IMR-90 (cell line): ENCODE results near the gene GIT2. TPM values are rescaled to one million over a fixed set of nuclear protein-coding genes. Genes with fewer than 3 reads are reported as not detected.

Experiments used
- ATAC-seq: fragments of 200-7000 bp; cut with Tn5 transposase; 2 replicates; pipeline ENCODE4 v1.9.1; 2020; ENCODE audit warnings: low read depth, mild to moderate bottlenecking, moderate library complexity
- BruUV-seq: library from RNA; stranded (reverse); fragments of 400-500 nt; replicated peaks from 2 replicates; lab custom pipeline; 2021; lab: Mats Ljungman, UMichigan
- CTCF ChIA-PET: fragments of 300-600 bp; formaldehyde crosslinking; extraction: SDS; loops from one replicate; lab custom pipeline; 2021; ENCODE audit warnings: antibody characterized with exemption; lab: Yijun Ruan, JAX
- POLR2A ChIA-PET: fragments of 300-600 bp; sonication (Branson Sonifier 250); formaldehyde crosslinking; loops from one replicate; lab custom pipeline; 2022; ENCODE audit warnings: antibody characterized with exemption; ENCODE audit not compliant: unreplicated experiment; lab: Charles Lee
- DNase-seq: peaks from one replicate; pipeline ENCODE4 v3.0.0; 2013
- H2AFZ ChIP-seq: replicated peaks from 2 replicates; pipeline ENCODE3; 2013; ENCODE audit warnings: low read length, mild to moderate bottlenecking; ENCODE audit not compliant: poor library complexity
- H2AK5ac ChIP-seq: 2 replicates; pipeline ENCODE4 v1.6.1; 2013; ENCODE audit warnings: low read depth, low read length, inconsistent platforms
- H2AK9ac ChIP-seq: replicated peaks from 2 replicates; pipeline ENCODE3; 2013; ENCODE audit warnings: mild to moderate bottlenecking, low read depth, low read length, moderate library complexity; ENCODE audit not compliant: poor library complexity
- H2BK120ac ChIP-seq: 2 replicates; pipeline ENCODE4 v1.6.1; 2013; ENCODE audit warnings: low read depth, low read length, inconsistent platforms
- H2BK15ac ChIP-seq: 3 replicates; pipeline ENCODE4 v1.6.1; 2013; ENCODE audit warnings: low read depth, low read length, inconsistent platforms
- H2BK20ac ChIP-seq: 2 replicates; pipeline ENCODE4 v1.6.1; 2013; ENCODE audit warnings: low read depth, mild to moderate bottlenecking, inconsistent platforms, low read length, moderate library complexity
- H2BK5ac ChIP-seq: 2 replicates; pipeline ENCODE4 v1.6.1; 2013; ENCODE audit warnings: mild to moderate bottlenecking, low read depth, low read length, inconsistent platforms; ENCODE audit not compliant: poor library complexity, severe bottlenecking
- H3K14ac ChIP-seq: replicated peaks from 2 replicates; pipeline ENCODE4 v1.6.1; 2013; ENCODE audit warnings: low read depth, low read length, inconsistent platforms
- H3K18ac ChIP-seq: 2 replicates; pipeline ENCODE4 v1.6.1; 2013; ENCODE audit warnings: low read depth, low read length, control low read depth
- H3K23ac ChIP-seq: 2 replicates; pipeline ENCODE4 v1.6.1; 2013; ENCODE audit warnings: low read depth, low read length, inconsistent platforms
- H3K27ac ChIP-seq: 2 replicates; pipeline ENCODE4 v1.5.1; 2013; ENCODE audit warnings: mild to moderate bottlenecking, control low read depth, low read length; ENCODE audit not compliant: insufficient read depth
- H3K27me3 ChIP-seq: 2 replicates; pipeline ENCODE4 v1.6.1; 2013; ENCODE audit warnings: low read length; ENCODE audit not compliant: control insufficient read depth, insufficient read depth
- H3K36me3 ChIP-seq: 2 replicates; pipeline ENCODE4 v1.6.1; 2013; ENCODE audit warnings: low read length, mixed read lengths; ENCODE audit not compliant: control insufficient read depth, insufficient read depth
- H3K4ac ChIP-seq: 2 replicates; pipeline ENCODE4 v1.6.1; 2013; ENCODE audit warnings: low read depth, low read length, inconsistent platforms
- H3K4me1 ChIP-seq: 2 replicates; pipeline ENCODE4 v1.6.1; 2013; ENCODE audit warnings: low read length, mixed read lengths; ENCODE audit not compliant: control insufficient read depth, insufficient read depth
- H3K4me2 ChIP-seq: 2 replicates; pipeline ENCODE4 v1.6.1; 2013; ENCODE audit warnings: low read depth, mild to moderate bottlenecking, control low read depth, low read length, moderate library complexity
- H3K4me3 ChIP-seq: 2 replicates; pipeline ENCODE4 v1.5.1; 2013; ENCODE audit warnings: low read depth, mild to moderate bottlenecking, control low read depth, low read length, moderate library complexity; ENCODE audit not compliant: insufficient read depth
- H3K56ac ChIP-seq: 2 replicates; pipeline ENCODE4 v1.6.1; 2013; ENCODE audit warnings: low read length, inconsistent platforms; ENCODE audit not compliant: insufficient read depth; ENCODE audit errors: extremely low read depth
- H3K79me1 ChIP-seq, 2 experiments: 2 replicates each; pipeline ENCODE4 v1.6.1; 2013; ENCODE audit warnings: low read length in 2 of 2, inconsistent platforms in 1 of 2, low read depth in 1 of 2
- H3K9ac ChIP-seq: 2 replicates; pipeline ENCODE4 v1.6.1; 2013; ENCODE audit warnings: low read depth, low read length, control low read depth
- H3K9me1 ChIP-seq: 2 replicates; pipeline ENCODE4 v1.6.1; 2013; ENCODE audit warnings: low read length, inconsistent platforms; ENCODE audit not compliant: insufficient read depth
- H3K9me3 ChIP-seq: 2 replicates; pipeline ENCODE4 v1.6.1; 2013; ENCODE audit warnings: low read length; ENCODE audit not compliant: control insufficient read depth, insufficient read depth
- H4K20me1 ChIP-seq: 2 replicates; pipeline ENCODE4 v1.6.1; 2013; ENCODE audit warnings: low read length, inconsistent platforms; ENCODE audit not compliant: insufficient read depth
- H4K5ac ChIP-seq: 2 replicates; pipeline ENCODE4 v1.6.1; 2013; ENCODE audit warnings: mild to moderate bottlenecking, low read depth, low read length, control low read depth
- H4K8ac ChIP-seq, 2 experiments: 2 replicates each; pipeline ENCODE4 v1.6.1; 2013; ENCODE audit warnings: low read depth in 2 of 2, low read length in 2 of 2, control low read depth in 1 of 2, inconsistent platforms in 1 of 2
- H4K91ac ChIP-seq: 2 replicates; pipeline ENCODE4 v1.6.1; 2013; ENCODE audit warnings: low read depth, low read length, inconsistent platforms; ENCODE audit not compliant: insufficient read depth
- MAFK ChIP-seq: IDR thresholded peaks from 2 replicates; pipeline ENCODE4 v1.6.1; 2012; ENCODE audit warnings: low read depth, low read length, improper control_type of control experiment
- RFX5 ChIP-seq: IDR thresholded peaks from 2 replicates; pipeline ENCODE4 v1.8.0; 2012; ENCODE audit warnings: low read depth, mild to moderate bottlenecking, low read length, moderate library complexity
- WGBS, 2 experiments: methylation state at CpG; one replicate each; pipeline versions ENCODE4 v1.1.5 to v1.1.7; 2013; ENCODE audit warnings: missing lambda C conversion rate in 2 of 2; ENCODE audit not compliant: insufficient read length in 1 of 2; ENCODE audit errors: extremely low coverage in 2 of 2; 5-methylcytosine and 5-hydroxymethylcytosine counted together
- dilution Hi-C: fragments of 300-500 bp; cut with HindIII; formaldehyde crosslinking; loops from one replicate; pipeline ENCODE4 v1.14.3; 2018; ENCODE audit warnings: low sequenced_read_pairs; ENCODE audit not compliant: unreplicated experiment
- in situ Hi-C: fragments of 300-500 bp; cut with MboI; formaldehyde crosslinking; loops from 3 replicates; pipeline ENCODE4 v1.14.3; 2019; ENCODE audit warnings: low sequenced_read_pairs, inconsistent platforms, mixed read lengths
- intact Hi-C: fragments of 100-400 bp; cut with micrococcal nuclease; formaldehyde crosslinking; loops from 2 replicates; pipeline ENCODE4 v1.10.0; 2022
- polyA plus RNA-seq, 3 experiments: library from polyadenylated mRNA; depleted of rRNA; stranded (reverse); fragments of >200 nt; gene quantifications; 2 replicates each; pipeline ENCODE4 v1.2.3, GENCODE V29; 2012; ENCODE audit warnings: low replicate concordance in 1 of 3
- total RNA-seq: library from RNA; depleted of rRNA; stranded (reverse); fragments of >200 nt; gene quantifications from 2 replicates; pipeline ENCODE4 v1.2.3, GENCODE V29; 2012

GIT2 gene
- total and polyA plus RNA-seq, 2 of the 4 experiments (the other 2 are of a cell fraction), result 48.0 to 71.9 TPM

DNA sequence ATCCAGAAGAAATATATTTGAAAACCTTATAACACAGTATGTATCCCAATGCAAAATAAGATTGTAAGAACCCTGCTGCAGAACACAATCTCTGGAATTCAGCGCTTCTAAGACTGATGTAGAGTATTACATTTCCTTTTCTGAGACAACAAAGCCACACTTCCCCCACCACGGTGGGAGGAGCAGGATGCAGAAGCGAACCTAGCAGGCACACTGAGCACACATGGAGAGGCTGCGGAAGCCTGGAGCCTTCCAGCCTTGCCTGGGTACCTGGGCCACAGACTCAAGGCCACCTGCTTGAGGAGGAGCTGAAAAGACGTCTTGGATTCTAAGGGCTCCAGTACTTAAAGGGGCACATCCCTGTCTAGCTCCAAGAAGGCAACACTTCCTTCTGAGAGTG is 49.7 kb downstream of the GIT2 start:
- ATAC-seq, result peak; percentile 10; the same call in 1 of the 2 replicates
- dilution Hi-C loops (no loop called here), in situ Hi-C loops (no loop called here), intact Hi-C loops (loop anchor here (5.0 kb wide), 1 partner anchor 51 kb away; the partner anchor contains the start of genes ANKRD13A and GIT2)
- Histone ChIP-seq H3K4me1 (peaks cover 42% of the 10 kb centered on the region), H2AK5ac (peak overlapping the region; percentile 95), H3K27ac (peak overlapping the region; percentile 79), H3K36me3 (peaks cover 15% of the 10 kb centered on the region), H4K5ac (peak overlapping the region; percentile 82), H3K18ac (peak overlapping the region; percentile 69; the same call in 1 of the 2 replicates), H3K56ac (peak overlapping the region; percentile 29; the same call in 1 of the 2 replicates), H3K4ac (peak overlapping the region; percentile 88), H3K9me3 (no peaks in the 10 kb centered on the region), H3K9me1 (peaks cover 24% of the 10 kb centered on the region), H4K8ac (peak overlapping the region; percentile 80 to 83; a peak in 3 of 4 replicates), H3K9ac (no peak overlapping the region), H2BK20ac (peak overlapping the region; percentile 73; the same call in 1 of the 2 replicates), H3K4me2 (no peak overlapping the region), H3K79me1 (peaks cover 31 to 58% of the 10 kb centered on the region in 2 experiments), H2BK15ac (peak overlapping the region; percentile 97; the same call in 2 of the 3 replicates), H2AFZ (no peak overlapping the region), H3K27me3 (no peaks in the 10 kb centered on the region), H3K14ac (peak overlapping the region; percentile 56), H3K23ac (peak overlapping the region; percentile 83; the same call in 1 of the 2 replicates), H4K91ac (peak overlapping the region; percentile 86), H2AK9ac (peak overlapping the region; percentile 48), H4K20me1 (peaks cover 2% of the 10 kb centered on the region; the same call in 1 of the 2 replicates), H2BK120ac (peak overlapping the region; percentile 92), H3K4me3 (no peak overlapping the region), H2BK5ac (peak overlapping the region; percentile 99)
- no CpG with 5 or more reads among the region's 5 CpGs for WGBS, 2 experiments
- ChIA-PET POLR2A (no interaction called here), CTCF (no interaction called here)
- TF ChIP-seq RFX5 (no peak), MAFK (no peak)
- peak; percentile 65 for DNase-seq
- no TSS peak for BruUV-seq
